OCI-LY7 (cell line): ENCODE results near the gene CLINT1. TPM values are rescaled to one million over a fixed set of nuclear protein-coding genes. Genes with fewer than 3 reads are reported as not detected.

Experiments used
- BruUV-seq: library from RNA; stranded (reverse); fragments of 400-500 nt; replicated peaks from 2 replicates; lab custom pipeline; 2021; lab: Mats Ljungman, UMichigan
- CTCF ChIA-PET: fragments of 300-600 bp; sonication (Branson Sonifier 250); formaldehyde crosslinking; loops from one replicate; lab custom pipeline; 2022; ENCODE audit warnings: antibody characterized with exemption; ENCODE audit not compliant: unreplicated experiment; lab: Charles Lee
- POLR2A ChIA-PET: fragments of 300-600 bp; sonication (Branson Sonifier 250); formaldehyde crosslinking; loops from one replicate; lab custom pipeline; 2022; ENCODE audit warnings: antibody characterized with exemption; lab: Charles Lee
- DNase-seq: peaks from one replicate; pipeline ENCODE4 v3.0.0-alpha.2; 2015; ENCODE audit warnings: low spot score
- H2AFZ ChIP-seq: fragments of 200-600 bp; sonication (generic), shearing (Covaris generic); 2 replicates; pipeline ENCODE4 v1.6.1; 2014; ENCODE audit warnings: mild to moderate bottlenecking, antibody characterized with exemption, low read length, moderate library complexity
- H3K27ac ChIP-seq: fragments of 200-600 bp; sonication (generic); 2 replicates; pipeline ENCODE4 v1.5.1; 2014; ENCODE audit warnings: mixed run types, low read depth, mild to moderate bottlenecking, moderate library complexity, low read length, inconsistent platforms; ENCODE audit not compliant: poor library complexity, severe bottlenecking
- H3K36me3 ChIP-seq: fragments of 200-600 bp; sonication (generic); 2 replicates; pipeline ENCODE4 v1.6.1; 2014; ENCODE audit warnings: mild to moderate bottlenecking, antibody characterized with exemption, low read length, moderate library complexity, mixed read lengths; ENCODE audit not compliant: insufficient read depth
- H3K4me1 ChIP-seq: fragments of 200-600 bp; sonication (generic); 2 replicates; pipeline ENCODE4 v1.5.1; 2014; ENCODE audit warnings: mild to moderate bottlenecking, low read length; ENCODE audit not compliant: insufficient read depth, poor library complexity, severe bottlenecking
- H3K4me2 ChIP-seq: fragments of 200-600 bp; sonication (generic); 2 replicates; pipeline ENCODE4 v1.6.1; 2014; ENCODE audit warnings: mild to moderate bottlenecking, low read length
- H3K4me3 ChIP-seq: fragments of 200-600 bp; sonication (generic); 2 replicates; pipeline ENCODE4 v1.5.1; 2014; ENCODE audit warnings: mild to moderate bottlenecking, low read depth, low read length; ENCODE audit not compliant: poor library complexity, severe bottlenecking
- H3K79me2 ChIP-seq: fragments of 200-600 bp; sonication (generic); 2 replicates; pipeline ENCODE4 v1.6.1; 2016; ENCODE audit warnings: low read depth, mild to moderate bottlenecking, low read length, moderate library complexity, mixed read lengths; ENCODE audit not compliant: insufficient read depth
- H3K9me2 ChIP-seq: fragments of 200-600 bp; sonication (generic); 2 replicates; pipeline ENCODE4 v1.6.1; 2016; ENCODE audit warnings: mild to moderate bottlenecking, low read length, mixed read lengths; ENCODE audit not compliant: insufficient read depth
- H3K9me3 ChIP-seq: fragments of 200-600 bp; sonication (generic); 2 replicates; pipeline ENCODE4 v1.6.1; 2014; ENCODE audit warnings: mild to moderate bottlenecking, mixed run types, low read length, mixed read lengths
- H4K20me1 ChIP-seq: fragments of 200-600 bp; sonication (generic); 2 replicates; pipeline ENCODE4 v1.6.1; 2014; ENCODE audit warnings: mild to moderate bottlenecking, antibody characterized with exemption, low read length, moderate library complexity, mixed read lengths; ENCODE audit not compliant: insufficient read depth
- EZH2phosphoT487 ChIP-seq: fragments of 200-600 bp; sonication (generic); IDR thresholded peaks from 2 replicates; pipeline ENCODE4 v1.6.1; 2018; ENCODE audit warnings: low read depth, borderline replicate concordance, mild to moderate bottlenecking, mixed run types, antibody characterized with exemption, low read length, moderate library complexity, mixed read lengths
- intact Hi-C: fragments of 100-400 bp; cut with micrococcal nuclease; formaldehyde crosslinking; loops from one replicate; pipeline ENCODE4 v1.10.0; 2022; ENCODE audit not compliant: unreplicated experiment
- total RNA-seq, 2 experiments: library from RNA; depleted of rRNA in 1 of 2; stranded (reverse); fragments of >200 nt in 1 of 2; shearing (Covaris generic) in 1 of 2; gene quantifications; 2 replicates each; pipeline ENCODE4 v1.2.3, GENCODE V29; 2014 to 2022
- TF ChIP-seq, protein P1 (sequence below): fragments of 200-600 bp; sonication (generic); conservative IDR thresholded peaks from 2 replicates; pipeline ENCODE4 v1.5.1; 2014; ENCODE audit warnings: mild to moderate bottlenecking, antibody characterized with exemption, low read length, moderate library complexity, mixed read lengths

The CLINT1 gene
- total RNA-seq, 2 experiments from 2014 or later, result 107 to 135 TPM

DNA sequence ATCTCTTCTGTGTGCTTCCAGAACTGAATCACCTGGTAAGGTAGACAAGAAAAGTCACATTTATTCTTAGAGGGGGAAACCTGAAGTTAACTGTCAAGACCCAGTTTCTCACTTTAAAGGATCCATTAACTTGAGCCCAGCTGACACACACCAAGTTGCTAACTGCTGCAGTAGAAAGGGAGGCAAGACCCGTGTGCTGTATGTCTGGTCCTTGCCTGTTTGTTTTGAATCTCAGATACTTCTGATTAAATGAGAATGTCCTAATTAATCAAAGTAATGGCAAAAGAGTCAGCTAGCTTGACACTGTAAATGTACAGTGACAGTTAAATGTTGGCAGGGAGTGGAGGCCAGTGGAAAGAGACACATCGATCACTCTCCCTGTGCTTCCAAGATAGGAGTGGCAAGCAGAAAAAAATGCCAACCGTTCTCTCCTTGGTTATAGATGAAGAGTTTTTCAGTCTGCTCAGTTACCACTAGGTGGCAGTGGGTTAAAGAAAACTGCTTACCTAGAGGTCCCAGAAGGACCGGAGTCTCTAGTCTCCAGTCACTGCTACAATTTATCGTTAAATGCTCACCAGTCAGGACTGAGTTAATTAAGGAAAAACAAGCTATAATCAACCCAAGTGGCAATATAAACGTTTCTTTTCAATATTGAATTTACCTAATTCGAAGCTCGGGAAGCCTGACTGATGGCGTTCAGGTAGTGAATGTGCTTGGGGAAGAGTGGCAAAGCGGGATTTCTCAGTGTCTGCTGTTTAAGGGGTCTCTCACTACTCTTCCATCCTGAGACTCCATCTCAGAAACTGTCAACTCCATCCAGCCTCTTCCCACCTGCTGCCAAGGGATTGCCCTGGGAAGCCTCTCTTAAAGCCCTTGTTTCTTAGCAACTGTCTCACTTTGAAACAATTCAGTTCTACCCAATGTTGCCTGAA is 97.0 kb downstream of the CLINT1 start:
- TF ChIP-seq EZH2phosphoT487, result no peak
- TF ChIP-seq, protein P1, sequence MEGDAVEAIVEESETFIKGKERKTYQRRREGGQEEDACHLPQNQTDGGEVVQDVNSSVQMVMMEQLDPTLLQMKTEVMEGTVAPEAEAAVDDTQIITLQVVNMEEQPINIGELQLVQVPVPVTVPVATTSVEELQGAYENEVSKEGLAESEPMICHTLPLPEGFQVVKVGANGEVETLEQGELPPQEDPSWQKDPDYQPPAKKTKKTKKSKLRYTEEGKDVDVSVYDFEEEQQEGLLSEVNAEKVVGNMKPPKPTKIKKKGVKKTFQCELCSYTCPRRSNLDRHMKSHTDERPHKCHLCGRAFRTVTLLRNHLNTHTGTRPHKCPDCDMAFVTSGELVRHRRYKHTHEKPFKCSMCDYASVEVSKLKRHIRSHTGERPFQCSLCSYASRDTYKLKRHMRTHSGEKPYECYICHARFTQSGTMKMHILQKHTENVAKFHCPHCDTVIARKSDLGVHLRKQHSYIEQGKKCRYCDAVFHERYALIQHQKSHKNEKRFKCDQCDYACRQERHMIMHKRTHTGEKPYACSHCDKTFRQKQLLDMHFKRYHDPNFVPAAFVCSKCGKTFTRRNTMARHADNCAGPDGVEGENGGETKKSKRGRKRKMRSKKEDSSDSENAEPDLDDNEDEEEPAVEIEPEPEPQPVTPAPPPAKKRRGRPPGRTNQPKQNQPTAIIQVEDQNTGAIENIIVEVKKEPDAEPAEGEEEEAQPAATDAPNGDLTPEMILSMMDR, result peak; percentile 96
- ChIA-PET POLR2A (interaction anchor here (0.9 kb wide), 1 partner anchor 187 kb away, joined by 3 read pairs; no protein-coding TSS in a partner anchor), CTCF (interaction anchor here (0.5 to 1.0 kb wide), 3 partner anchors 69 to 378 kb away, joined by 3 to 5 read pairs (median 4); no protein-coding TSS in a partner anchor)
- intact Hi-C loops, result loop anchor here (1.0 to 2.0 kb wide), 3 partner anchors 187 to 1371 kb away; no protein-coding TSS in a partner anchor
- Histone ChIP-seq H3K27ac (no peak overlapping the region), H3K36me3 (peaks cover 29% of the 10 kb centered on the region; the same call in 1 of the 2 replicates), H3K9me2 (no peaks in the 10 kb centered on the region), H3K4me1 (peaks cover 11% of the 10 kb centered on the region), H3K4me2 (no peak overlapping the region), H3K79me2 (no peaks in the 10 kb centered on the region), H3K4me3 (no peak overlapping the region), H3K9me3 (no peaks in the 10 kb centered on the region), H4K20me1 (no peaks in the 10 kb centered on the region), H2AFZ (no peak overlapping the region)
- DNase-seq, result peak; percentile 79
- BruUV-seq, result no TSS peak

DNA sequence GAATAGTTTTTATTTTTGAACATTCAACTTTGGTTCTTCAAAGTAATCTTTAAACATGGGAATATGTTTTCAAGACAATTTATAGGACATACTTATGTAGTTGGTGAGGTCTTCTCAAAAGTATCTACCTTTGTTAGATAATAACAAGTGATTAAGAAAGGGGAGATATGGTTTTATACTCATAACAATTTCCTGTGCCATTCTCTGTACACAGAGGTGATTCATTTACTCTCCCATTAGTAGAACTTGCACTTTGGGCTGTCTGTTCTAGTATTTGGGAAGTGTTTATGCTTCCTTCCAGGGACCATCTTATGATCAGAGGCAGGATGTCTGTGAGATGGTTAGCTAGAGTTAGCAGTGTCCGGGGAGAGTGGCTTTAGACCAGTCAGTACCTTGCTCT is 100.2 kb downstream of the CLINT1 start:
- H3K9me2 ChIP-seq, result no peaks in the 10 kb centered on the region
- no peaks in the 10 kb centered on the region for H3K9me3 ChIP-seq
- no TSS peak for BruUV-seq
- ChIA-PET POLR2A (interaction anchor here (0.8 kb wide), 1 partner anchor 21 kb away, joined by 3 read pairs; no protein-coding TSS in a partner anchor), CTCF (no interaction called here)
- TF ChIP-seq EZH2phosphoT487, result no peak
- TF ChIP-seq, protein P1, result no peak
- no peaks in the 10 kb centered on the region for H4K20me1 ChIP-seq
- H3K4me3 ChIP-seq, result no peak overlapping the region
- H3K36me3 ChIP-seq, result peaks cover 57% of the 10 kb centered on the region
- no peak overlapping the region for H3K4me2 ChIP-seq
- no peak for DNase-seq
- intact Hi-C loops, result no loop called here
- H3K4me1 ChIP-seq, result peaks cover 11% of the 10 kb centered on the region
- H3K27ac ChIP-seq, result no peak overlapping the region
- H3K79me2 ChIP-seq, result no peaks in the 10 kb centered on the region
- H2AFZ ChIP-seq, result no peak overlapping the region
